HCT116 (cell line): Measurements from ENCODE around the gene BCL2L11. TPM values are rescaled to one million over a fixed set of nuclear protein-coding genes. Genes with fewer than 3 reads are reported as not detected.
A peak's percentile ranks its signal among the peaks of the same experiment; 100 is the strongest.

Experiments used
- ATAC-seq: fragments of 200-7000 bp; cut with Tn5 transposase; 2 replicates; pipeline ENCODE4 v1.9.1; 2020; ENCODE audit warnings: mild to moderate bottlenecking, moderate library complexity
- BruUV-seq: library from RNA; stranded (reverse); fragments of 400-500 nt; replicated peaks from 2 replicates; lab custom pipeline; 2021; lab: Mats Ljungman, UMichigan
- CTCF ChIA-PET: fragments of 300-600 bp; sonication (Branson Sonifier 250); formaldehyde crosslinking; loops from one replicate; lab custom pipeline; 2021; ENCODE audit warnings: antibody characterized with exemption; lab: Charles Lee
- POLR2A ChIA-PET: fragments of 300-600, 350-600 bp; sonication (Branson Sonifier 250); formaldehyde crosslinking; loops from one replicate; lab custom pipeline; 2021; ENCODE audit warnings: antibody characterized with exemption; lab: Charles Lee
- RAD21 ChIA-PET, 2 experiments: fragments of 300-600 bp; sonication (Branson Sonifier 250); formaldehyde crosslinking; loops; one replicate each; lab custom pipeline; 2023; ENCODE audit warnings: low total read pairs in 2 of 2; ENCODE audit not compliant: uncharacterized antibody in 2 of 2, unreplicated experiment in 2 of 2, low non-redundant PET in 1 of 2; lab: Charles Lee
- DNase-seq: peaks from one replicate; pipeline ENCODE4 v3.0.0-alpha.2; 2010; ENCODE audit warnings: low read depth, low spot score
- H2AFZ ChIP-seq: fragments of 200-600 bp; shearing (Covaris generic), sonication (generic); 2 replicates; pipeline ENCODE4 v1.6.1; 2017; ENCODE audit warnings: low read depth, mixed run types, mixed read lengths, antibody characterized with exemption, low read length; ENCODE audit not compliant: poor library complexity, severe bottlenecking
- H3K27ac ChIP-seq: 2 replicates; pipeline ENCODE4 v1.5.1; 2012; ENCODE audit warnings: low read depth, low read length
- H3K27me3 ChIP-seq: fragments of 200-600 bp; sonication (generic); 2 replicates; pipeline ENCODE4 v1.6.1; 2016; ENCODE audit warnings: mixed run types, low read length, mixed read lengths; ENCODE audit not compliant: insufficient read depth
- H3K36me3 ChIP-seq, 2 experiments: fragments of 200-500 bp in 1 of 2; fragments of 200-600 bp in 1 of 2; sonication (Bioruptor generic) in 1 of 2; sonication (generic) in 1 of 2; 2 replicates each; pipeline versions ENCODE4 v1.5.1 to v1.6.1; 2014 to 2016; ENCODE audit warnings: low read length in 2 of 2, inconsistent platforms in 1 of 2, mixed read lengths in 1 of 2, mixed run types in 1 of 2; ENCODE audit not compliant: insufficient read depth in 2 of 2, control insufficient read depth in 1 of 2
- H3K4me1 ChIP-seq, 2 experiments: fragments of 200-600 bp in 1 of 2; sonication (generic) in 1 of 2; 2 replicates each; pipeline versions ENCODE4 v1.5.1 to v1.6.1; 2012 to 2017; ENCODE audit warnings: low read length in 2 of 2, inconsistent platforms in 1 of 2, mild to moderate bottlenecking in 1 of 2, mixed read lengths in 1 of 2, mixed run types in 1 of 2, moderate library complexity in 1 of 2; ENCODE audit not compliant: insufficient read depth in 2 of 2, control insufficient read depth in 1 of 2
- H3K4me2 ChIP-seq: fragments of 200-600 bp; sonication (generic); 2 replicates; pipeline ENCODE4 v1.6.1; 2017; ENCODE audit warnings: mixed run types, low read length, mixed read lengths
- H3K4me3 ChIP-seq, 2 experiments: fragments of 200-600 bp in 1 of 2; sonication (generic) in 1 of 2; replicated peaks in 1 of 2; 2 replicates each; pipeline ENCODE4 v1.5.1; 2011 to 2016; ENCODE audit warnings: low read length in 2 of 2, control low read depth in 1 of 2, low read depth in 1 of 2, mild to moderate bottlenecking in 1 of 2, mixed read lengths in 1 of 2, mixed run types in 1 of 2
- H3K79me2 ChIP-seq: fragments of 200-600 bp; sonication (generic); 2 replicates; pipeline ENCODE4 v1.6.1; 2017; ENCODE audit warnings: mild to moderate bottlenecking, mixed run types, low read length, moderate library complexity, mixed read lengths; ENCODE audit not compliant: insufficient read depth
- H3K9ac ChIP-seq: fragments of 200-600 bp; sonication (generic); 2 replicates; pipeline ENCODE4 v1.6.1; 2016; ENCODE audit warnings: low read length, mixed read lengths
- H3K9me2 ChIP-seq: fragments of 200-600 bp; sonication (generic), shearing (Covaris generic); 2 replicates; pipeline ENCODE4 v1.6.1; 2017; ENCODE audit warnings: mixed run types, mild to moderate bottlenecking, moderate library complexity; ENCODE audit not compliant: insufficient read depth
- H3K9me3 ChIP-seq, 2 experiments: fragments of 200-500 bp in 1 of 2; fragments of 200-600 bp in 1 of 2; sonication (Bioruptor generic) in 1 of 2; sonication (generic) in 1 of 2; 2 replicates each; pipeline ENCODE4 v1.6.1; 2014 to 2017; ENCODE audit warnings: low read length in 2 of 2, mixed read lengths in 2 of 2, inconsistent platforms in 1 of 2, low read depth in 1 of 2, mild to moderate bottlenecking in 1 of 2, mixed run types in 1 of 2, moderate library complexity in 1 of 2; ENCODE audit not compliant: control insufficient read depth in 1 of 2, insufficient read depth in 1 of 2
- H4K20me1 ChIP-seq: fragments of 200-600 bp; sonication (generic), shearing (Covaris generic); 2 replicates; pipeline ENCODE4 v1.6.1; 2017; ENCODE audit warnings: mixed run types, mild to moderate bottlenecking, moderate library complexity; ENCODE audit not compliant: insufficient read depth
- ELF1 ChIP-seq: IDR thresholded peaks from 2 replicates; pipeline ENCODE4 v1.6.1; 2012; ENCODE audit warnings: low read depth, borderline replicate concordance
- FOSL1 ChIP-seq: IDR thresholded peaks from 2 replicates; pipeline ENCODE4 v1.6.1; 2012; ENCODE audit warnings: low read depth
- JUND ChIP-seq: IDR thresholded peaks from 2 replicates; pipeline ENCODE4 v1.6.1; 2012
- MAX ChIP-seq: IDR thresholded peaks from 2 replicates; pipeline ENCODE4 v1.6.1; 2012
- POLR2A ChIP-seq: IDR thresholded peaks from 2 replicates; pipeline ENCODE4 v1.7.0; 2011; ENCODE audit warnings: borderline replicate concordance; ENCODE audit not compliant: insufficient read depth, insufficient read length; ENCODE audit errors: extremely low read depth
- RAD21 ChIP-seq: IDR thresholded peaks from 2 replicates; pipeline ENCODE4 v1.6.1; 2012; ENCODE audit warnings: low read depth, mild to moderate bottlenecking
- SP1 ChIP-seq: IDR thresholded peaks from 2 replicates; pipeline ENCODE4 v1.6.1; 2012; ENCODE audit warnings: low read depth
- SRF ChIP-seq: IDR thresholded peaks from 2 replicates; pipeline ENCODE4 v1.6.1; 2012; ENCODE audit warnings: low read depth
- intact Hi-C: fragments of 100-400 bp; cut with micrococcal nuclease; formaldehyde crosslinking; loops from 2 replicates; pipeline ENCODE4 v1.10.0; 2022
- total RNA-seq: library from RNA; stranded (reverse); gene quantifications from one replicate; pipeline ENCODE4 v1.2.1, GENCODE V29; 2021; ENCODE audit not compliant: unreplicated experiment

The BCL2L11 gene
- total RNA-seq, 1 experiment from 2014 or later = 17.8 TPM

GRCh38 chr2:111178296-111178695 is 57.6 kb downstream of the BCL2L11 start:
- Histone ChIP-seq H3K79me2 (no peaks in the 10 kb centered on the region), H3K27ac (no peak overlapping the region), H3K36me3 (no peaks in the 10 kb centered on the region), H3K4me3 (no peak overlapping the region), H3K4me2 (no peak overlapping the region), H3K9me2 (no peaks in the 10 kb centered on the region), H4K20me1 (no peaks in the 10 kb centered on the region), H2AFZ (no peak overlapping the region), H3K9ac (no peak overlapping the region), H3K4me1 (peaks cover 8 to 18% of the 10 kb centered on the region in 2 experiments; a peak in 3 of 4 replicates), H3K9me3 (no peaks in the 10 kb centered on the region), H3K27me3 (no peaks in the 10 kb centered on the region)
- RAD21 ChIA-PET = no interaction called here
- ATAC-seq = no peak
- intact Hi-C loops = no loop called here
- POLR2A ChIA-PET = interaction anchor here (0.7 kb wide), 1 partner anchor 57 kb away, joined by 3 read pairs; the partner anchor contains the start of gene BCL2L11
- CTCF ChIA-PET = no interaction called here
- DNase-seq = no peak
- no TSS peak for BruUV-seq
- TF ChIP-seq RAD21 (no peak), FOSL1 (no peak)

GRCh38 chr2:111178730-111179405 is 58.2 kb downstream of the BCL2L11 start:
- intact Hi-C loops = no loop called here
- Histone ChIP-seq H3K27ac (no peak overlapping the region), H2AFZ (no peak overlapping the region), H3K79me2 (no peaks in the 10 kb centered on the region), H3K9me2 (no peaks in the 10 kb centered on the region), H3K36me3 (no peaks in the 10 kb centered on the region), H4K20me1 (no peaks in the 10 kb centered on the region), H3K4me2 (0 out of 2 replicates have a peak overlapping the region, but pooled peaks have one; percentile 7), H3K4me1 (peaks cover 8 to 18% of the 10 kb centered on the region in 2 experiments; a peak in 3 of 4 replicates), H3K4me3 (no peak overlapping the region), H3K27me3 (no peaks in the 10 kb centered on the region), H3K9me3 (no peaks in the 10 kb centered on the region), H3K9ac (no peak overlapping the region)
- ChIA-PET RAD21 (no interaction called here), CTCF (no interaction called here), POLR2A (interaction anchor here (0.7 kb wide), 1 partner anchor 58 kb away, joined by 3 read pairs; the partner anchor contains the start of gene BCL2L11)
- no TSS peak for BruUV-seq
- ATAC-seq (no peak), DNase-seq (no peak)
- TF ChIP-seq RAD21 (no peak), POLR2A (no peak), MAX (no peak), SRF (no peak), SP1 (no peak), JUND (no peak), ELF1 (no peak)
